Neural progenitor cell (in vitro differentiated cells): ENCODE results near the gene IGFBP1.
"Not testable (repeated sequence)": the region's sequence is repeated elsewhere in the genome, so short reads cannot be mapped to it uniquely, and the experiment has no call there.

Experiments
- EZH2 ChIP-seq: fragments of 200-600 bp; sonication (generic); IDR thresholded peaks from 2 replicates; pipeline ENCODE4 v1.6.1; 2017; ENCODE audit warnings: antibody characterized with exemption, mild to moderate bottlenecking, moderate library complexity
- EZH2phosphoT487 ChIP-seq: fragments of 200-600 bp; sonication (generic); IDR thresholded peaks from 2 replicates; pipeline ENCODE4 v1.6.1; 2017; ENCODE audit warnings: antibody characterized with exemption
- TF ChIP-seq, protein P1 (sequence below): fragments of 200-600 bp; sonication (generic); IDR thresholded peaks from 2 replicates; pipeline ENCODE4 v1.5.1; 2017; ENCODE audit warnings: antibody characterized with exemption, mild to moderate bottlenecking

- TF ChIP-seq, protein P1, sequence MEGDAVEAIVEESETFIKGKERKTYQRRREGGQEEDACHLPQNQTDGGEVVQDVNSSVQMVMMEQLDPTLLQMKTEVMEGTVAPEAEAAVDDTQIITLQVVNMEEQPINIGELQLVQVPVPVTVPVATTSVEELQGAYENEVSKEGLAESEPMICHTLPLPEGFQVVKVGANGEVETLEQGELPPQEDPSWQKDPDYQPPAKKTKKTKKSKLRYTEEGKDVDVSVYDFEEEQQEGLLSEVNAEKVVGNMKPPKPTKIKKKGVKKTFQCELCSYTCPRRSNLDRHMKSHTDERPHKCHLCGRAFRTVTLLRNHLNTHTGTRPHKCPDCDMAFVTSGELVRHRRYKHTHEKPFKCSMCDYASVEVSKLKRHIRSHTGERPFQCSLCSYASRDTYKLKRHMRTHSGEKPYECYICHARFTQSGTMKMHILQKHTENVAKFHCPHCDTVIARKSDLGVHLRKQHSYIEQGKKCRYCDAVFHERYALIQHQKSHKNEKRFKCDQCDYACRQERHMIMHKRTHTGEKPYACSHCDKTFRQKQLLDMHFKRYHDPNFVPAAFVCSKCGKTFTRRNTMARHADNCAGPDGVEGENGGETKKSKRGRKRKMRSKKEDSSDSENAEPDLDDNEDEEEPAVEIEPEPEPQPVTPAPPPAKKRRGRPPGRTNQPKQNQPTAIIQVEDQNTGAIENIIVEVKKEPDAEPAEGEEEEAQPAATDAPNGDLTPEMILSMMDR = not testable (repeated sequence)
- TF ChIP-seq EZH2phosphoT487, EZH2: not testable (repeated sequence)
Measured at GRCh38 chr7:45853491-45853890, 34.8 kb upstream of the IGFBP1 start.
